ENCODE measurements around the gene PRM2.
"Not testable (repeated sequence)": the region's sequence is repeated elsewhere in the genome, so short reads cannot be mapped to it uniquely, and the experiment has no call there.

The PRM2 gene

DNA sequence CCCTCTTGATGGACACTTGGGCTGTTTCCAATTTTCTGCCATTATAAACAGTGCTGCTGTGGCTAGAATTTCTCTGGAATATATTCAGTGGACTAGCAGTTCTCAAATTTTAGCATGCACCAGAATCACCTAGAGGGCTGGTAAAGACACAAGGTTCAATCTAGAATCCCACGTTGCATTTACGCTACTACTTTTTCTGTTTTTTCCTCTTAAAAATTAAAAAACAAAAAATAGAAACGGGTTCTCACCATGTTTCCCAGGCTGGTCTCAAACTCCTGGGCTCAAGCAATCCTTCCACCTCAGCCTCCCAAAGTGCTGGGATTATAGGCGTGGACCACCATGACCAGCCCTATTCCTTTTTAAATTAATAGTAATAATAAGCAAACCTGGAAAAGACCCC is 19.4 kb upstream of the PRM2 start:
- Histone ChIP-seq H3K9ac (ENCODE audit: insufficient read length, low read depth) (no peak overlapping the region), H3K4me1 (ENCODE audit: insufficient read depth, insufficient read length) (peaks cover 12% of the 10 kb centered on the region), H3K36me3 (ENCODE audit: insufficient read depth, insufficient read length, low read length) (no peaks in the 10 kb centered on the region), H3K9me3 (ENCODE audit: insufficient read depth, low read length) (no peaks in the 10 kb centered on the region), H3K27me3 (ENCODE audit: insufficient read depth, insufficient read length) (no peaks in the 10 kb centered on the region), H3K4me3 (ENCODE audit: insufficient read length, low read depth) (no peak overlapping the region)
- no peak for DNase-seq (ENCODE audit: low read depth, low spot score)
- TF ChIP-seq SUZ12 (IDR thresholded peaks at IDR 0.05; ENCODE audit: extremely low read depth, insufficient read depth, insufficient read length) (no peak), ZNF274 (IDR thresholded peaks at IDR 0.05; ENCODE audit: low read depth, low read length) (no peak), YY1 (IDR thresholded peaks at IDR 0.05; ENCODE audit: insufficient read depth, insufficient read length) (no peak)

DNA sequence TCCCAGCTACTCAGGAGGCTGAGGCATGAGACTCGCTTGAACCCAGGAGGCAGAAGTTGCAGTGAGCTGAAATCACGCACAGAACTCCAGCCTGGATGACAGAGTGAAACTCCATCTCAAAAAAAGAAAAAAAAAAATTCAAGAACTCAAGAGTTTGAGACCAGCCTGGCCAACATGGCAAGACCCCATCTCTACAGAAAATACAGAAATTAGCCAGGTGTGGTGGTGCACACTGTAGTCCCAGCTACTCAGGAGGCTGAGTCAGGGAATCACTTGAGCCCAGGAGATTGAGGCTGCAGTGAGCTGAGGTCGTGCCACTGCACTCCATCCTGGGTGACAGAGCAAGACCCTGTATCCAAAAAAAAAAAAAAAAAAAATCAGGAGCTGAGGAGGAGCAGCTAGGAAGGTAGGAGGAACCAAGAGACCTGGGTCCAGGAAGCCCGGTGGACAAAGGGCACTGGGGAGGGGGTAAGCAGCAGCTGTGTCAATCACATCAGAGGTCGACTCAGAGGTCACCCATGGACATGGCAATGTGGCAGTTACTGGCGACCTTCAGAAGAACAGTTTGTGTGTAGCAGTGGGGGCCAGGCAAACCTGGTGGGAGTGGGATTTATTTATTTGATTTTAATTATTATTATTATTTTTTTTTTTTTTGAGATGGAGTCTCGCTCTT is 15.9 kb upstream of the PRM2 start:
- no peaks in the 10 kb centered on the region; the same call in 1 of the 2 replicates for H3K9me3 ChIP-seq (ENCODE audit: insufficient read depth, low read length)
- H3K4me1 ChIP-seq (ENCODE audit: insufficient read depth, insufficient read length): peaks cover 10% of the 10 kb centered on the region
- H3K27me3 ChIP-seq (ENCODE audit: insufficient read depth, insufficient read length): no peaks in the 10 kb centered on the region
- no peaks in the 10 kb centered on the region for H3K36me3 ChIP-seq (ENCODE audit: insufficient read depth, insufficient read length, low read length)
- TF ChIP-seq SUZ12 (IDR thresholded peaks at IDR 0.05; ENCODE audit: extremely low read depth, insufficient read depth, insufficient read length) (no peak), YY1 (IDR thresholded peaks at IDR 0.05; ENCODE audit: insufficient read depth, insufficient read length) (no peak), ZNF274 (IDR thresholded peaks at IDR 0.05; ENCODE audit: low read depth, low read length) (no peak)
- H3K9ac ChIP-seq (ENCODE audit: insufficient read length, low read depth): no peak overlapping the region
- no peak for DNase-seq (ENCODE audit: low read depth, low spot score)
- H3K4me3 ChIP-seq (ENCODE audit: insufficient read length, low read depth): no peak overlapping the region

DNA sequence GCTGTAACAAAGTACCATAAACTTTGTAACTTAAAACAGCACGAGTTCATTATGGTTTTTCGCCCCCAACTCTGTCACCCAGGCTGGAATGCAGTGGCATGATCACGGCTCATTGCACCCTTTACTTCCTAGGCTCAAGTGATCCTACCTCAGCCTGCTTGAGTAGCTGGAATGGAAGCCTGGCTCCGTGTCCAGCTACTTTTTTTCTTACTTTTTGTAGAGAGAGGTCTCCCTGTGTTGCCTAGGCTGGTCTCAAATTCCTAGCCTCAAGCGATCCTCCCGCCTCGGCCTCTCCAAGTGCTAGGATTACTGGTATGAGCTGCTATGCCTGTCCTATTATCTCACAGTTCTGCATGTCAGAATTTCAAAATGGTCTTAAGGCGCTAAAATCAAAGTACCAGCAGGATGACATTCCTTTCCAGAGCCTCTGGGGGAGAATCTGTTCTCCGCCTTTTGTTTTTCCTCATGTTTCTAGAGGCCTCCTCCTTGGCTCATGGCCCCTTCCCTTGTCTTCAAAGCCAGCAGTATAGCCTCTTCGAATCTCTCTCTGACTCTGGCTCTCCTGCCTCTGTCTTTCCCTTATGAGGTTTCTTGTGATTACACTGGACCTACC is 14.9 kb upstream of the PRM2 start:
- Histone ChIP-seq H3K27me3 (ENCODE audit: insufficient read depth, insufficient read length) (no peaks in the 10 kb centered on the region), H3K4me3 (ENCODE audit: insufficient read length, low read depth) (no peak overlapping the region), H3K9ac (ENCODE audit: insufficient read length, low read depth) (peak overlapping the region; percentile 15), H3K4me1 (ENCODE audit: insufficient read depth, insufficient read length) (peaks cover 8% of the 10 kb centered on the region), H3K9me3 (ENCODE audit: insufficient read depth, low read length) (no peaks in the 10 kb centered on the region; the same call in 1 of the 2 replicates), H3K36me3 (ENCODE audit: insufficient read depth, insufficient read length, low read length) (no peaks in the 10 kb centered on the region)
- DNase-seq (ENCODE audit: low read depth, low spot score): peak; percentile 66
- TF ChIP-seq ZNF274 (IDR thresholded peaks at IDR 0.05; ENCODE audit: low read depth, low read length) (no peak), YY1 (IDR thresholded peaks at IDR 0.05; ENCODE audit: insufficient read depth, insufficient read length) (no peak), SUZ12 (IDR thresholded peaks at IDR 0.05; ENCODE audit: extremely low read depth, insufficient read depth, insufficient read length) (no peak)

DNA sequence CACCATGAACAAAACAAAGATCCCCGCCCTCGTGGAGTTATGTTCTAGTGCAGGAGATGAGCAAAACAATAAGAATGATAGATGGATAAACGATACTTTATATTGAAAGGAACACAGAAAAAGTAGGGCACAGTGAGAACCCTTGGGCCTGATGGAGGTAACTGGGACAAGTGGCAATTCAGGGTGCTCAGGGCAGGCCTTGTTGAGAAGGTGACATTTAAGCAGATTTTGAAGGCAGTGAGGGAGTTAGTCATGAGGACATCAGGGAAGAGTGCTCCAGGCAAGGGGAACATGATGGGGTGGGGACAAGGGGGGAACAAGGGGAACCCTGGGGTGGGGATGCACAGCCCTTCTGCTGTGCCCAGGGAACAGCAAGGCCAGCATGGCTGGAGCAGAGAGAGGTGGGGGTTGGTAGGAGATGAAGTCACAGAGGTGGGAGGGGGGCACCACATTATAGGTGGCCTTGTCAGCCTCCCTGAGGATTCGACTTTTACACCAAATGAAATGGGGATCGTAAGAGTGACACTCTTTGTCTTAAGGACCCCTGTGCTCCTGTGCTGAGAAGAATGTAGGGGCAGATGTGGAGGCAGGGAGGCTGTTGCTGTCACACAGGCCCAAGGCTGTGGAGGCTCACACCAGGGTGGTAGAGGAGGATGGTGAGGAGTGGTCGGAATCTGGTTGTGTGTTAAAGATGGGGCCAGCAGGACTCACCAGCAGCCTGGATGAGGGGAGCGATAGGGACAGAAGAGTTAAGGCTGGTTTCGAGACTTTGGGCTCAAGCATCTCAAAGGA is 14.0 kb upstream of the PRM2 start:
- DNase-seq (ENCODE audit: low read depth, low spot score): no peak
- Histone ChIP-seq H3K36me3 (ENCODE audit: insufficient read depth, insufficient read length, low read length) (no peaks in the 10 kb centered on the region), H3K4me1 (ENCODE audit: insufficient read depth, insufficient read length) (peaks cover 8% of the 10 kb centered on the region), H3K9ac (ENCODE audit: insufficient read length, low read depth) (no peak overlapping the region), H3K9me3 (ENCODE audit: insufficient read depth, low read length) (no peaks in the 10 kb centered on the region; the same call in 1 of the 2 replicates), H3K4me3 (ENCODE audit: insufficient read length, low read depth) (no peak overlapping the region), H3K27me3 (ENCODE audit: insufficient read depth, insufficient read length) (no peaks in the 10 kb centered on the region)
- TF ChIP-seq YY1 (IDR thresholded peaks at IDR 0.05; ENCODE audit: insufficient read depth, insufficient read length) (no peak), ZNF274 (IDR thresholded peaks at IDR 0.05; ENCODE audit: low read depth, low read length) (no peak)

DNA sequence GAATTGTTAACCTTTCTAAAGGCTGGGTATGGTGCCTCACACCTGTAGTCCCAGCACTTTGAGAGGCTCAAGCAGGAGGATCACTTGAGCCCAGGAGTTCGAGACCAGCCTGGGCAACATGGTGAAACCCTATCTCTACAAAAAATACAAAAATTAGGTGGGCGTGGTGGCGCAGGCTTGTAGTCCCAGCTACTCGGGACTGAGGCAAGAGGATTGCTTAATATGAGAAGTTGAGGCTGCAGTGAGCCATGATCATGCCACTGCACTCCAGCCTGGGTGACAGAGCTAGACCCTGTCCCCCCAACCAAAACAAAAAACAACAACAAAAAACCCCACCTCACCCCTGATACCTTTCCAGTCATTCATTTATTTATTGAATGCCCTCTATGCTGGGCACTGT is 13.4 kb upstream of the PRM2 start:
- not testable (repeated sequence) for H3K36me3 ChIP-seq (ENCODE audit: insufficient read depth, insufficient read length, low read length); H3K27me3 ChIP-seq (ENCODE audit: insufficient read depth, insufficient read length); H3K9ac ChIP-seq (ENCODE audit: insufficient read length, low read depth); H3K4me1 ChIP-seq (ENCODE audit: insufficient read depth, insufficient read length); DNase-seq (ENCODE audit: low read depth, low spot score); H3K4me3 ChIP-seq (ENCODE audit: insufficient read length, low read depth); H3K9me3 ChIP-seq (ENCODE audit: insufficient read depth, low read length)

DNA sequence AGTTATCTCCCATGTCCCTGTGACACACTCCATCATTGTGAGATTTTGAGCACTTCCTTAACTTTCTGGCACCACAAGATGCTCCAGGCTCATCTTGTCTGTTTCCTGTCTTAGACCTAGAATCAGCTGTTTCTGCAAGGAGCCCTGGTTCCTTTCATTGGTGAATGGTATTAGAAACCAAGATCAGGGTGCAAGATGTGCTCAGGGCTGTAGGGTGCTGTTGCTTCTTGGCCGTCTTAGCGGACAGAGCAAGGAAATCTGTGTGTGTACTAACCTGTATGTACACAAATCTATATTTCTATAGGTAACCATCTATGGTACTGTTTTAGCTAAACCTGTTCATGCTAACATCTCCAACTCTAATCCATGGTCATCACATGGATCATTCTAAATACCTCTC is 12.9 kb upstream of the PRM2 start:
- H3K27me3 ChIP-seq (ENCODE audit: insufficient read depth, insufficient read length): no peaks in the 10 kb centered on the region
- TF ChIP-seq SUZ12 (IDR thresholded peaks at IDR 0.05; ENCODE audit: extremely low read depth, insufficient read depth, insufficient read length) (no peak), ZNF274 (IDR thresholded peaks at IDR 0.05; ENCODE audit: low read depth, low read length) (no peak), YY1 (IDR thresholded peaks at IDR 0.05; ENCODE audit: insufficient read depth, insufficient read length) (no peak)
- DNase-seq (ENCODE audit: low read depth, low spot score): no peak
- peaks cover 8% of the 10 kb centered on the region for H3K4me1 ChIP-seq (ENCODE audit: insufficient read depth, insufficient read length)
- H3K36me3 ChIP-seq (ENCODE audit: insufficient read depth, insufficient read length, low read length): no peaks in the 10 kb centered on the region
- H3K9me3 ChIP-seq (ENCODE audit: insufficient read depth, low read length): no peaks in the 10 kb centered on the region; the same call in 1 of the 2 replicates
- H3K9ac ChIP-seq (ENCODE audit: insufficient read length, low read depth): no peak overlapping the region
- no peak overlapping the region for H3K4me3 ChIP-seq (ENCODE audit: insufficient read length, low read depth)

DNA sequence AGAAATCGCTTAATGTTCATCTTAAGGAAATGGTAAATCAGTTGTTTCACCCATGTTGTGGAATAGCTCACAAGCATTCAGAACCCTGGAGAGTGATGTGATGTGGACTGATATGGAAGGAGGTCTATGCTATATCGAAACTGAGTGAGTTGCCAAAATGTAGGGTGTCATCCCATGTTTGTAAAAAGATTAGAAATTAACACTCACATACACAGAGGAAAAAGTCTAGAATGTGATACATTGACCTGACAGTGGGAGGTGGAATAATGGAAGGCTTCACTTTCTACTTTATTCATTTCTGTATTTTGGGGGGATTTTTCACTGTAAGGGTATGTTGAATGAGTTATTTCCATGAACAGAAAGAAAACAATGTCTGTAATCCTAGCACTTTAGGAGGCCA is 9.6 kb upstream of the PRM2 start:
- DNase-seq (ENCODE audit: low read depth, low spot score): no peak
- Histone ChIP-seq H3K36me3 (ENCODE audit: insufficient read depth, insufficient read length, low read length) (no peaks in the 10 kb centered on the region), H3K4me1 (ENCODE audit: insufficient read depth, insufficient read length) (peaks cover 6% of the 10 kb centered on the region), H3K9ac (ENCODE audit: insufficient read length, low read depth) (no peak overlapping the region), H3K9me3 (ENCODE audit: insufficient read depth, low read length) (no peaks in the 10 kb centered on the region; the same call in 1 of the 2 replicates), H3K27me3 (ENCODE audit: insufficient read depth, insufficient read length) (no peaks in the 10 kb centered on the region), H3K4me3 (ENCODE audit: insufficient read length, low read depth) (no peak overlapping the region)
- TF ChIP-seq ZNF274 (IDR thresholded peaks at IDR 0.05; ENCODE audit: low read depth, low read length): no peak
- no peak for TF ChIP-seq YY1 (IDR thresholded peaks at IDR 0.05; ENCODE audit: insufficient read depth, insufficient read length)
- TF ChIP-seq SUZ12 (IDR thresholded peaks at IDR 0.05; ENCODE audit: extremely low read depth, insufficient read depth, insufficient read length): no peak
